Activated CD4-positive, alpha-beta memory T cell treated with anti-CD3 and anti-CD28 coated beads, Interleukin-2, amount 10 ng/mL, durations not matched to agents 7 days and 5 days (primary cell): Measurements from ENCODE around the gene GBP4. TPM values are rescaled to one million over a fixed set of nuclear protein-coding genes. Genes with fewer than 3 reads are reported as not detected.

Experiments
- total RNA-seq, 2 experiments: library from RNA; stranded (reverse); gene quantifications; one replicate each; pipeline ENCODE4 v1.2.3, GENCODE V29; 2021

The GBP4 gene
- total RNA-seq, 2 experiments from 2014 or later = 61.6 to 70.6 TPM

Other genes with a start within 250 kb of the GBP4 start
- gene KYAT3, start 206.3 kb downstream of the GBP4 start, total RNA-seq = 10 to 100 TPM; 43.7 to 44.0 TPM
- 10 to 100 TPM; 20.3 to 20.9 TPM for gene RBMXL1, start 206.3 kb downstream of the GBP4 start, total RNA-seq
- 10 to 100 TPM; 33.6 to 34.4 TPM for gene GBP3, start 176.1 kb downstream of the GBP4 start, total RNA-seq
- gene GBP1, start 133.7 kb downstream of the GBP4 start, total RNA-seq = 100 to 1,000 TPM; 141 to 144 TPM
- 100 to 1,000 TPM; 280 to 281 TPM for gene GBP2, start 72.8 kb downstream of the GBP4 start, total RNA-seq
- gene GBP7, start 22.9 kb downstream of the GBP4 start, total RNA-seq = under 1 TPM; 0.15 to 0.30 TPM
- 100 to 1,000 TPM; 231 to 234 TPM for gene GBP5, start 73.9 kb upstream of the GBP4 start, total RNA-seq
- gene GBP6, start 165.1 kb upstream of the GBP4 start, total RNA-seq = under 1 TPM; 0.25 to 0.38 TPM